ENCODE data around the gene ACIN1. TPM values are rescaled to one million over a fixed set of nuclear protein-coding genes. Genes with fewer than 3 reads are reported as not detected.
"Not testable (repeated sequence)": the region's sequence is repeated elsewhere in the genome, so short reads cannot be mapped to it uniquely, and the experiment has no call there.

Gene ACIN1
- total RNA-seq, 1 donor from 2014 or later, result 137 TPM

- not testable (repeated sequence) for DNase-seq (ENCODE audit: low spot score)
These were observed 12.7 kb upstream of the ACIN1 start for GRCh38 chr14:23107620-23108019.

GRCh38 chr14:23106747-23107045 is 11.8 kb upstream of the ACIN1 start:
- DNase-seq (ENCODE audit: low spot score), result no peak

- peak; percentile 18 for DNase-seq (ENCODE audit: low spot score)
These were observed 10.4 kb upstream of the ACIN1 start for GRCh38 chr14:23105348-23105824.

GRCh38 chr14:23104591-23105347 is 9.8 kb upstream of the ACIN1 start, which contains the start of gene CIROP:
Gene CIROP, minus strand, starts transcription at chr14:23104989. Its CDS starts 69 bp downstream, at chr14:23104920.
- DNase-seq (ENCODE audit: low spot score), result peak; percentile 33

- no peak for DNase-seq (ENCODE audit: low spot score)
These were observed 9.2 kb upstream of the ACIN1 start for GRCh38 chr14:23104070-23104590.

GRCh38 chr14:23103581-23103980 is 8.6 kb upstream of the ACIN1 start:
- peak; percentile 28 for DNase-seq (ENCODE audit: low spot score)

- no peak for DNase-seq (ENCODE audit: low spot score)
These were observed 7.9 kb upstream of the ACIN1 start for GRCh38 chr14:23102801-23103200.

- no peak for DNase-seq (ENCODE audit: low spot score)
These were observed 7.2 kb upstream of the ACIN1 start for GRCh38 chr14:23101986-23102625.

- no peak for DNase-seq (ENCODE audit: low spot score)
These were observed 6.5 kb upstream of the ACIN1 start for GRCh38 chr14:23101213-23101970.

- DNase-seq (ENCODE audit: low spot score), result no peak
These were observed 4.4 kb upstream of the ACIN1 start for GRCh38 chr14:23099212-23099861.

- DNase-seq (ENCODE audit: low spot score), result no peak
These were observed 2.9 kb upstream of the ACIN1 start for GRCh38 chr14:23097786-23098185.

GRCh38 chr14:23095196-23096108 is 516 bp upstream of the ACIN1 start, which contains the start of gene C14orf119:
Gene C14orf119, plus strand, starts transcription at chr14:23095505. Its CDS starts 2,154 bp downstream, at chr14:23097659.
- peak; percentile 95 for DNase-seq (ENCODE audit: low spot score)

- DNase-seq (ENCODE audit: low spot score), result no peak
These were observed 808 bp downstream of the ACIN1 start for GRCh38 chr14:23093991-23094665.

GRCh38 chr14:23093526-23093925 is 1.4 kb downstream of the ACIN1 start:
- DNase-seq (ENCODE audit: low spot score), result no peak

GRCh38 chr14:23093104-23093503 is 1.8 kb downstream of the ACIN1 start:
- no peak for DNase-seq (ENCODE audit: low spot score)

- DNase-seq (ENCODE audit: low spot score), result no peak
These were observed 3.4 kb downstream of the ACIN1 start for GRCh38 chr14:23091294-23092225.

- no peak for DNase-seq (ENCODE audit: low spot score)
These were observed 4.7 kb downstream of the ACIN1 start for GRCh38 chr14:23090254-23090636.

GRCh38 chr14:23089498-23090253 is 5.3 kb downstream of the ACIN1 start:
- DNase-seq (ENCODE audit: low spot score), result no peak

All from mesenteric fat pad (tissue), 1 donor.